Measurements from ENCODE around the gene GRAMD1A. TPM values are rescaled to one million over a fixed set of nuclear protein-coding genes. Genes with fewer than 3 reads are reported as not detected.

GRAMD1A gene
- total RNA-seq, 2 donors from 2014 or later = 123 to 183 TPM

Other genes starting within 250 kb of the GRAMD1A start
- gene ZNF599, start 227.1 kb upstream of the GRAMD1A start, total RNA-seq = 1 to 10 TPM; 3.1 to 3.4 TPM
- 1 to 10 TPM; 2.7 to 3.3 TPM for gene ZNF30, start 73.4 kb upstream of the GRAMD1A start, total RNA-seq
- gene ZNF792, start 36.1 kb upstream of the GRAMD1A start, total RNA-seq = 1 to 10 TPM; 7.6 to 7.9 TPM
- 1 to 10 TPM in 1 of 2 donors, under 1 TPM in 1; 0.97 to 3.1 TPM for gene SCN1B, start 30.1 kb downstream of the GRAMD1A start, total RNA-seq
- under 1 TPM in 1 of 2 donors, not detected in 1; 0.48 TPM for gene HPN, start 41.4 kb downstream of the GRAMD1A start, total RNA-seq
- not detected for gene FXYD3, start 115.5 kb downstream of the GRAMD1A start, total RNA-seq
- gene LGI4, start 134.7 kb downstream of the GRAMD1A start, total RNA-seq = 1 to 10 TPM in 1 of 2 donors, not detected in 1; 1.9 TPM
- under 1 TPM; 0.54 to 0.93 TPM for gene FXYD1, start 138.5 kb downstream of the GRAMD1A start, total RNA-seq
- gene FXYD7, start 142.9 kb downstream of the GRAMD1A start, total RNA-seq = 1 to 10 TPM in 1 of 2 donors, under 1 TPM in 1; 0.40 to 1.4 TPM
- gene FXYD5, start 154.4 kb downstream of the GRAMD1A start, total RNA-seq = 100 to 1,000 TPM; 214 to 257 TPM
- under 1 TPM in 1 of 2 donors, not detected in 1; 0.58 TPM for gene FAM187B, start 228.4 kb downstream of the GRAMD1A start, total RNA-seq
- gene LSR, start 248.7 kb downstream of the GRAMD1A start, total RNA-seq = 10 to 100 TPM; 19.1 to 38.0 TPM

Measured in activated T-helper 17 cell treated with anti-CD3 and anti-CD28 coated beads, Interleukin-2, amount 50 U/mL, for 72 hours (primary cell).